Uterus (tissue), 4 donors: ENCODE data around the gene SIAH2. TPM values are rescaled to one million over a fixed set of nuclear protein-coding genes. Genes with fewer than 3 reads are reported as not detected.

Experiments
- DNase-seq, 2 donors: peaks; one replicate each; pipeline ENCODE4 v3.0.0-alpha.2; 2019 to 2020
- H3K27ac ChIP-seq, 2 donors: fragments of 200-600 bp; sonication (generic); 1 replicate in 1 of 2; 2 replicates in 1 of 2; pipeline ENCODE4 v1.5.1; 2016 to 2018
- H3K27me3 ChIP-seq, 2 donors: fragments of 200-600 bp; sonication (generic); one replicate each; pipeline ENCODE4 v1.5.1; 2018 to 2019; ENCODE audit warnings: control low read depth in 1 of 2
- H3K36me3 ChIP-seq, 2 donors: fragments of 200-600 bp; sonication (generic); one replicate each; pipeline ENCODE4 v1.5.1; 2019; ENCODE audit warnings: control low read depth in 1 of 2
- H3K4me1 ChIP-seq, 2 donors: fragments of 200-600 bp; sonication (generic); one replicate each; pipeline ENCODE4 v1.5.1; 2018 to 2019; ENCODE audit warnings: control low read depth in 1 of 2
- H3K4me3 ChIP-seq, 2 donors: fragments of 200-600 bp; sonication (generic); 1 replicate in 1 of 2; 2 replicates in 1 of 2; pipeline ENCODE4 v1.5.1; 2018 to 2019; ENCODE audit warnings: mild to moderate bottlenecking in 1 of 2
- H3K9me3 ChIP-seq, 2 donors: fragments of 200-600 bp; sonication (generic); one replicate each; pipeline ENCODE4 v1.5.1; 2019; ENCODE audit warnings: control low read depth in 1 of 2
- CTCF ChIP-seq, 4 experiments: fragments of 200-600 bp in 2 of 4; fragments of 450-650 bp in 2 of 4; sonication (generic) in 2 of 4; IDR thresholded peaks; one replicate each; pipeline ENCODE4 v1.5.1; 2016 to 2019; ENCODE audit warnings: antibody characterized with exemption in 4 of 4, mild to moderate bottlenecking in 2 of 4, moderate library complexity in 1 of 4
- POLR2A ChIP-seq, 2 donors: fragments of 450-650 bp; IDR thresholded peaks; one replicate each; pipeline ENCODE4 v1.6.1; 2016; ENCODE audit warnings: antibody characterized with exemption in 2 of 2, mild to moderate bottlenecking in 1 of 2, moderate library complexity in 1 of 2
- intact Hi-C: fragments of 100-400 bp; cut with DNase I; formaldehyde crosslinking; loops from one replicate; pipeline ENCODE4 v1.15.1; 2023; ENCODE audit warnings: low total_unique reads
- total RNA-seq, 4 donors: library from RNA; depleted of rRNA in 3 of 4; stranded (reverse); fragments of >200 nt in 3 of 4; gene quantifications; one replicate each; pipeline versions ENCODE4 v1.1.0 to v1.2.4, GENCODE V29; 2014 to 2023
- donor health status: DM: yes; HTN: yes; CAD: no.

The SIAH2 gene
- total RNA-seq, 4 donors from 2014 or later = 25.4 to 63.8 (median 43.6) TPM

GRCh38 chr3:150761831-150762661, 923 bp downstream of the SIAH2 start:
- Histone ChIP-seq H3K9me3 (no peaks in the 10 kb centered on the region), H3K27ac (peak overlapping the region; percentile 98 to 99), H3K4me3 (peak overlapping the region; percentile 74 to 91), H3K4me1 (peaks cover 9 to 11% of the 10 kb centered on the region in 2 donors), H3K27me3 (no peaks in the 10 kb centered on the region), H3K36me3 (no peaks in the 10 kb centered on the region)
- TF ChIP-seq POLR2A (IDR thresholded peaks at IDR 0.05) = peak; percentile 47 to 72
- TF ChIP-seq CTCF (IDR thresholded peaks at IDR 0.05) = no peak
- intact Hi-C loops = no loop called here
- peak; percentile 54 to 71 for DNase-seq

GRCh38 chr3:150760431-150761200, 2.4 kb downstream of the SIAH2 start:
- Histone ChIP-seq H3K4me3 (peak overlapping the region; percentile 74 to 91), H3K27me3 (no peaks in the 10 kb centered on the region), H3K9me3 (no peaks in the 10 kb centered on the region), H3K27ac (peak overlapping the region; percentile 98 to 99), H3K4me1 (peaks cover 9 to 13% of the 10 kb centered on the region in 2 donors), H3K36me3 (no peaks in the 10 kb centered on the region)
- TF ChIP-seq POLR2A (IDR thresholded peaks at IDR 0.05) (no peak), CTCF (IDR thresholded peaks at IDR 0.05) (no peak)
- intact Hi-C loops = no loop called here
- no peak for DNase-seq

- Histone ChIP-seq H3K27me3 (no peaks in the 10 kb centered on the region), H3K27ac (peak overlapping the region; percentile 98 to 99), H3K9me3 (no peaks in the 10 kb centered on the region), H3K4me1 (peaks cover 8 to 13% of the 10 kb centered on the region in 2 donors), H3K4me3 (peak overlapping the region; percentile 74 to 91), H3K36me3 (no peaks in the 10 kb centered on the region)
- no peak for DNase-seq
- no peak for TF ChIP-seq POLR2A (IDR thresholded peaks at IDR 0.05)
- no peak for TF ChIP-seq CTCF (IDR thresholded peaks at IDR 0.05)
- intact Hi-C loops = no loop called here
Observed at GRCh38 chr3:150759947-150760346, 3.0 kb downstream of the SIAH2 start.

- Histone ChIP-seq H3K4me3 (no peak overlapping the region), H3K27ac (peak overlapping the region; percentile 98 to 99), H3K4me1 (peaks cover 4 to 13% of the 10 kb centered on the region in 2 donors), H3K27me3 (no peaks in the 10 kb centered on the region), H3K9me3 (no peaks in the 10 kb centered on the region), H3K36me3 (no peaks in the 10 kb centered on the region)
- intact Hi-C loops = no loop called here
- DNase-seq = no peak
- TF ChIP-seq POLR2A (IDR thresholded peaks at IDR 0.05) (no peak), CTCF (IDR thresholded peaks at IDR 0.05) (no peak)
Observed at GRCh38 chr3:150759319-150759718, 3.6 kb downstream of the SIAH2 start.

- no peak overlapping the region for H3K4me3 ChIP-seq
- H3K27me3 ChIP-seq = no peaks in the 10 kb centered on the region
- H3K9me3 ChIP-seq = no peaks in the 10 kb centered on the region
- TF ChIP-seq CTCF (IDR thresholded peaks at IDR 0.05) (no peak), POLR2A (IDR thresholded peaks at IDR 0.05) (no peak)
- H3K36me3 ChIP-seq = no peaks in the 10 kb centered on the region
- no peak for DNase-seq
- intact Hi-C loops = no loop called here
- H3K4me1 ChIP-seq = peaks cover 4 to 13% of the 10 kb centered on the region in 2 donors
- peak overlapping the region; percentile 34 to 68 for H3K27ac ChIP-seq
Observed at GRCh38 chr3:150757768-150758167, 5.2 kb downstream of the SIAH2 start.
